ENCODE measurements around the gene ETFBKMT. TPM values are rescaled to one million over a fixed set of nuclear protein-coding genes. Genes with fewer than 3 reads are reported as not detected.
"Not testable (repeated sequence)": the region's sequence is repeated elsewhere in the genome, so short reads cannot be mapped to it uniquely, and the experiment has no call there.

The ETFBKMT gene
- total RNA-seq, 1 donor from 2014 or later = 3.7 TPM

DNA sequence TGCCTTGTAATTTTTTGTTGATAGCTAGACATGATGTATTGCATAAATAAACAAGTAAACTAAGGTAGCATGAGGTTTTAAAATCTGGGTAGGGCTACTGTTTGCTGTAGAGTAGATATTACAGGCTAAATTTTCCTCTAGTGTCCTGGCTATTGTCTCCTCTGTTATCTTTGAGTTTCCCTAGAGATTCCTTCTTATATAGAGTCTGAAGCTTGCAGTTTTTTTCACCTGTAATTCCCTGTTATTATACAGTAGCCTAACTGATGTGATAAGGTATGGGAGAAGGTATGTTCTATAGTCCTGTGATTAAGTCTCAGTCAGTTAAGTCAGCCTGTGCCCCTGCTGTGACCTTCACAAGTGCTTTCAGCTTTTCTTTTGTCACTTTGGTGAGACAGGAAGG is 9.5 kb downstream of the ETFBKMT start:
- Mint-ChIP-seq H3K4me3 (ENCODE audit: unreplicated experiment) (no peak overlapping the region), H3K36me3 (ENCODE audit: unreplicated experiment) (peaks cover 26% of the 10 kb centered on the region), H3K4me1 (ENCODE audit: unreplicated experiment) (no peaks in the 10 kb centered on the region), H3K9me3 (ENCODE audit: unreplicated experiment) (peaks cover 4% of the 10 kb centered on the region), H3K27me3 (ENCODE audit: unreplicated experiment) (no peaks in the 10 kb centered on the region), H3K27ac (ENCODE audit: unreplicated experiment) (no peak overlapping the region)
- TF ChIP-seq CTCF (IDR thresholded peaks at IDR 0.05) = no peak
- DNase-seq (ENCODE audit: extremely low spot score, unreplicated experiment) = no peak

DNA sequence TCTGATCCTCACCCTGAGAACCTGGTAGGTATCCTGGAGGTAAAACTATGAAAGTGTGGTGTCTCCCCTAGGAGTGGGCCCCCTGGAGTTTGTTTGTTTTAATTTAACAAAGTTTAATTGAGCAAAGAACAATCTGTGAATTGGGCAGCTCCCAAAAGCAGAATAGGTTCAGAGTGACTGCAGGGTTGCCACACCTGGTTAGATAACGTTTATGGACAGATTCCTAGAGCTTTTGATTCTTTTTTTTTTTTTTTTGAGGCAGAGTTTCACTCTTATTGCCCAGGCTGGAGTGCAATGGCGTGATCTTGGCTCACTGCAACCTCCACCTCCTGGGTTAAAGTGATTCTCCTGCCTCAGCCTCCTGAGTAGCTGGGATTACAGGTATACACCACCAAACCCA is 10.1 kb downstream of the ETFBKMT start:
- not testable (repeated sequence) for H3K27me3 Mint-ChIP-seq (ENCODE audit: unreplicated experiment); H3K4me1 Mint-ChIP-seq (ENCODE audit: unreplicated experiment); H3K9me3 Mint-ChIP-seq (ENCODE audit: unreplicated experiment); H3K4me3 Mint-ChIP-seq (ENCODE audit: unreplicated experiment); H3K27ac Mint-ChIP-seq (ENCODE audit: unreplicated experiment); DNase-seq (ENCODE audit: extremely low spot score, unreplicated experiment)
- peaks cover 23% of the 10 kb centered on the region for H3K36me3 Mint-ChIP-seq (ENCODE audit: unreplicated experiment)

- Mint-ChIP-seq H3K36me3 (ENCODE audit: unreplicated experiment) (peaks cover 20% of the 10 kb centered on the region), H3K4me1 (ENCODE audit: unreplicated experiment) (no peaks in the 10 kb centered on the region)
These were observed 13.0 kb downstream of the ETFBKMT start for GRCh38 chr12:31672521-31672920.

GRCh38 chr12:31682136-31682962 is 22.9 kb downstream of the ETFBKMT start:
- DNase-seq (ENCODE audit: extremely low spot score, unreplicated experiment) = no peak
- Mint-ChIP-seq H3K4me1 (ENCODE audit: unreplicated experiment) (no peaks in the 10 kb centered on the region), H3K27ac (ENCODE audit: unreplicated experiment) (no peak overlapping the region), H3K27me3 (ENCODE audit: unreplicated experiment) (no peaks in the 10 kb centered on the region), H3K4me3 (ENCODE audit: unreplicated experiment) (no peak overlapping the region), H3K9me3 (ENCODE audit: unreplicated experiment) (peaks cover 8% of the 10 kb centered on the region), H3K36me3 (ENCODE audit: unreplicated experiment) (peaks cover 21% of the 10 kb centered on the region)
- peak; percentile 69 for TF ChIP-seq CTCF (IDR thresholded peaks at IDR 0.05)

More at GRCh38 chr12:31672521-31672920, 13.0 kb downstream of the ETFBKMT start:
- H3K9me3 Mint-ChIP-seq (ENCODE audit: unreplicated experiment) = peaks cover 4% of the 10 kb centered on the region
- no peak overlapping the region for H3K4me3 Mint-ChIP-seq (ENCODE audit: unreplicated experiment)
- no peak for TF ChIP-seq CTCF (IDR thresholded peaks at IDR 0.05)
- DNase-seq (ENCODE audit: extremely low spot score, unreplicated experiment) = no peak
- H3K27ac Mint-ChIP-seq (ENCODE audit: unreplicated experiment) = no peak overlapping the region
- no peaks in the 10 kb centered on the region for H3K27me3 Mint-ChIP-seq (ENCODE audit: unreplicated experiment)

DNA sequence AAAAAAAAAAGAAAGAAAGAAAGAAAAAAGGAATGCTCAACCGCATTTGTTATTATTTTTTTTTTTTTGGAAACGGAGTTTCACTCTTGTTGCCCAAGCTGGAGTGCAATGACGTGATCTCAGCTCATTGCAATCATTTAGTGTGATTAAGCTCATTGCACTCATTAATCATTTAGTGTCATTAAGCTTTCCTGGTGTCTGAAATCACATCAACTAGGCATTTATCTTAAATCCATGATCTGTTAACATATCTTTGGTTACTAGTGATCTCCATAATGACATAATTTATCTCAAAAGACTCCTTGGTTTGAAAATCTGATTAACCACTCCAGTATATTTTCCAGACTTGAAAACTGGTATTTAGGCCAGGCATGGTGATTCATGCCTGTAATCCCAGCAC is 26.3 kb downstream of the ETFBKMT start:
- H3K9me3 Mint-ChIP-seq (ENCODE audit: unreplicated experiment) = peaks cover 8% of the 10 kb centered on the region
- H3K4me3 Mint-ChIP-seq (ENCODE audit: unreplicated experiment) = no peak overlapping the region
- no peaks in the 10 kb centered on the region for H3K27me3 Mint-ChIP-seq (ENCODE audit: unreplicated experiment)
- no peaks in the 10 kb centered on the region for H3K4me1 Mint-ChIP-seq (ENCODE audit: unreplicated experiment)
- peaks cover 30% of the 10 kb centered on the region for H3K36me3 Mint-ChIP-seq (ENCODE audit: unreplicated experiment)
- no peak for TF ChIP-seq CTCF (IDR thresholded peaks at IDR 0.05)
- DNase-seq (ENCODE audit: extremely low spot score, unreplicated experiment) = no peak
- no peak overlapping the region for H3K27ac Mint-ChIP-seq (ENCODE audit: unreplicated experiment)

Data from osteocyte (in vitro differentiated cells).